GM23248 (cell line): Measurements from ENCODE around the gene THADA. TPM values are rescaled to one million over a fixed set of nuclear protein-coding genes. Genes with fewer than 3 reads are reported as not detected.

Source experiments
- DNase-seq: peaks from one replicate; pipeline ENCODE4 v3.0.0-alpha.2; 2015
- H2AFZ ChIP-seq: fragments of 200-600 bp; sonication (generic); 2 replicates; pipeline ENCODE4 v1.6.1; 2016; ENCODE audit warnings: antibody characterized with exemption
- H3F3A ChIP-seq: fragments of 200-600 bp; sonication (generic); 2 replicates; pipeline ENCODE4 v1.6.1; 2016; ENCODE audit warnings: mild to moderate bottlenecking, antibody characterized with exemption, mixed run types; ENCODE audit not compliant: insufficient read depth
- H3K27ac ChIP-seq: fragments of 200-600 bp; sonication (generic); 2 replicates; pipeline ENCODE4 v1.5.1; 2016; ENCODE audit warnings: mild to moderate bottlenecking
- H3K27me3 ChIP-seq: fragments of 200-600 bp; sonication (generic); replicated peaks from 2 replicates; pipeline ENCODE4 v1.6.1; 2016; ENCODE audit warnings: mild to moderate bottlenecking; ENCODE audit not compliant: insufficient read depth
- H3K36me3 ChIP-seq: fragments of 200-600 bp; sonication (generic); 2 replicates; pipeline ENCODE4 v1.6.1; 2016; ENCODE audit warnings: low read depth, mild to moderate bottlenecking
- H3K4me1 ChIP-seq: fragments of 200-600 bp; sonication (generic); 2 replicates; pipeline ENCODE4 v1.6.1; 2016; ENCODE audit warnings: mild to moderate bottlenecking; ENCODE audit not compliant: insufficient read depth
- H3K4me2 ChIP-seq: fragments of 200-600 bp; sonication (generic); one replicate; pipeline ENCODE4 v1.6.1; 2016; ENCODE audit warnings: mild to moderate bottlenecking; ENCODE audit not compliant: unreplicated experiment
- H3K4me3 ChIP-seq: fragments of 200-600 bp; sonication (generic); 2 replicates; pipeline ENCODE4 v1.5.1; 2016; ENCODE audit warnings: mild to moderate bottlenecking
- H3K79me2 ChIP-seq: fragments of 200-600 bp; sonication (generic); 2 replicates; pipeline ENCODE4 v1.6.1; 2016; ENCODE audit warnings: mild to moderate bottlenecking; ENCODE audit not compliant: insufficient read depth
- H3K9ac ChIP-seq: fragments of 200-600 bp; sonication (generic); 2 replicates; pipeline ENCODE4 v1.6.1; 2016; ENCODE audit warnings: mild to moderate bottlenecking
- H3K9me2 ChIP-seq: fragments of 200-600 bp; sonication (generic); 2 replicates; pipeline ENCODE4 v1.6.1; 2016; ENCODE audit warnings: mixed run types, mild to moderate bottlenecking, moderate library complexity; ENCODE audit not compliant: insufficient read depth
- H3K9me3 ChIP-seq: fragments of 200-600 bp; sonication (generic); one replicate; pipeline ENCODE4 v1.6.1; 2017; ENCODE audit warnings: low read depth
- H4K20me1 ChIP-seq: fragments of 200-600 bp; sonication (generic); 2 replicates; pipeline ENCODE4 v1.6.0; 2016; ENCODE audit not compliant: insufficient read depth
- EZH2 ChIP-seq: fragments of 200-600 bp; sonication (generic); IDR thresholded peaks from 2 replicates; pipeline ENCODE4 v1.6.1; 2018; ENCODE audit warnings: antibody characterized with exemption, mild to moderate bottlenecking; ENCODE audit not compliant: insufficient read depth, poor library complexity, severe bottlenecking
- EZH2phosphoT487 ChIP-seq: fragments of 200-600 bp; sonication (generic); IDR thresholded peaks from 2 replicates; pipeline ENCODE4 v1.6.1; 2018; ENCODE audit warnings: antibody characterized with exemption, moderate library complexity, mild to moderate bottlenecking, low read depth; ENCODE audit not compliant: insufficient read depth
- WGBS, 2 experiments: methylation state at CpG; one replicate each; pipeline ENCODE4 v1.1.6; 2015 to 2017; ENCODE audit warnings: low lambda C conversion rate in 2 of 2, low coverage in 1 of 2; ENCODE audit errors: missing lambda C conversion rate in 2 of 2; 5-methylcytosine and 5-hydroxymethylcytosine counted together
- in situ Hi-C: fragments of 300-500 bp; cut with MboI; formaldehyde crosslinking; loops from 2 replicates; pipeline ENCODE4 v1.15.0; 2020
- polyA plus RNA-seq: library from polyadenylated mRNA; unstranded; fragments of >200 nt; fragmentation: Nextera tagmentation; extraction: Ambion mirVana; gene quantifications from 2 replicates; pipeline ENCODE4 v1.2.1, GENCODE V29; 2016
- total RNA-seq: library from RNA; depleted of rRNA; stranded (reverse); fragments of >200 nt; shearing (Covaris generic); gene quantifications from 2 replicates; pipeline ENCODE4 v1.2.3, GENCODE V29; 2014

THADA gene
- total and polyA plus RNA-seq, 2 experiments from 2014 or later = 14.1 to 15.8 TPM

DNA sequence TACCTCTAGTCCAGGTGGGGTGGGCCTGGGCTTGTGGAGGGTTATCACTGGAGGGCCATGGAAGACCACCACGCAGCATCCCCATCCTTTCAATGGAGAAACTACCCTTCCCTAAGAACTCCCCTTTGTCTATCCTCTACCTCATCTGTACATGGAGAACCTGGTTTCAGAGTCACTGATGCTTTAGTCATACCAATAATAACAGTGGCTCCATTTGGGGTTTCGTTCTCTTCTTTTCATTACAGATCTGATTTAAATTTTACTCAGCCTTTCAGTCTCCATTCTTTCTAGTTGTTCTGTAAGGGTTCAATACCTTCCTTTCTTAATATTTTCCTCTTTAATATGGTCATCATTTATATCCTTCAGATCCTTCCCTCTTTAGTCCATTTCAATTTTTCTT lies 314.8 kb downstream of the THADA start:
- no peak for TF ChIP-seq EZH2phosphoT487
- TF ChIP-seq EZH2 = no peak
- no peaks in the 10 kb centered on the region for H3K27me3 ChIP-seq
- WGBS, 2 experiments = 78 to 83% methylated on average over 2 of the region's 2 CpGs

DNA sequence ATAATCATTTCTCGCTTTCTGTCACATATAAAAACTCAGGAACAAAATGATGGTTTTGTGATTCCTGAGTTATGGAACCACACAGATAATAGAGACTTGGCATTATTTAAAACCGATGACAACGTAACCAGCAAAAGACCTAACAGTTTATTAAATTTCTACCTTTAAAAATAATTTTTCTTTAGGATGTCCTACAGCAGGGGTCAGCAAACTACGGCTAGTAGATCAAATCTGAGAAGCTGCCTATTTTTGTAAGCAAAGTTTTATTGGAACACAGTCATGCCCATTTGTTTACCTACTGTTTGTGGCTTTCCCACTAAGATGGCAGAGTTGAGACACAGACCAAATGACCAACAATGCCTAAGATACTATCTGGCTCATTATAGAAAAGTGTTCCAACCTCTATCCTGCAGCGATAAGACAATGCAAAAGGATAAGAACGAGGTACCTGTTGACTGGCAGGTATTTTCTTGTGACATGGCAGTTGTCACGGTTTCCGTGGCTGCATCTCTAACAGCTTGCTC lies 316.5 kb downstream of the THADA start:
- H3K36me3 ChIP-seq = 0 out of 2 replicates have a peak, but pooled peaks cover 7% of the 10 kb centered on the region
- no peaks in the 10 kb centered on the region for H3K79me2 ChIP-seq
- H3F3A ChIP-seq = peaks cover 2% of the 10 kb centered on the region
- H4K20me1 ChIP-seq = no peaks in the 10 kb centered on the region
- H2AFZ ChIP-seq = no peak overlapping the region
- TF ChIP-seq EZH2 (no peak), EZH2phosphoT487 (no peak)
- H3K9me2 ChIP-seq = no peaks in the 10 kb centered on the region
- WGBS, 2 experiments = 96 to 98% methylated on average over 8 of the region's 8 CpGs
- H3K4me3 ChIP-seq = no peak overlapping the region
- DNase-seq = no peak
- no peaks in the 10 kb centered on the region for H3K27me3 ChIP-seq
- H3K4me2 ChIP-seq = no peak overlapping the region
- in situ Hi-C loops = no loop called here
- H3K9ac ChIP-seq = no peak overlapping the region
- H3K27ac ChIP-seq = no peak overlapping the region
- no peaks in the 10 kb centered on the region for H3K9me3 ChIP-seq
- H3K4me1 ChIP-seq = peaks cover 11% of the 10 kb centered on the region; the same call in 1 of the 2 replicates

More for the DNA sequence above, 314.8 kb downstream of the THADA start:
- DNase-seq = no peak
- Histone ChIP-seq H3K4me3 (no peak overlapping the region), H3K36me3 (peaks cover 7% of the 10 kb centered on the region; the same call in 1 of the 2 replicates), H3K9me3 (no peaks in the 10 kb centered on the region), H3K4me1 (peaks cover 10% of the 10 kb centered on the region; the same call in 1 of the 2 replicates), H3K9me2 (no peaks in the 10 kb centered on the region), H3K4me2 (no peak overlapping the region), H4K20me1 (no peaks in the 10 kb centered on the region), H3K79me2 (no peaks in the 10 kb centered on the region), H3F3A (no peaks in the 10 kb centered on the region), H3K27ac (no peak overlapping the region), H3K9ac (no peak overlapping the region), H2AFZ (no peak overlapping the region)
- in situ Hi-C loops = no loop called here

DNA sequence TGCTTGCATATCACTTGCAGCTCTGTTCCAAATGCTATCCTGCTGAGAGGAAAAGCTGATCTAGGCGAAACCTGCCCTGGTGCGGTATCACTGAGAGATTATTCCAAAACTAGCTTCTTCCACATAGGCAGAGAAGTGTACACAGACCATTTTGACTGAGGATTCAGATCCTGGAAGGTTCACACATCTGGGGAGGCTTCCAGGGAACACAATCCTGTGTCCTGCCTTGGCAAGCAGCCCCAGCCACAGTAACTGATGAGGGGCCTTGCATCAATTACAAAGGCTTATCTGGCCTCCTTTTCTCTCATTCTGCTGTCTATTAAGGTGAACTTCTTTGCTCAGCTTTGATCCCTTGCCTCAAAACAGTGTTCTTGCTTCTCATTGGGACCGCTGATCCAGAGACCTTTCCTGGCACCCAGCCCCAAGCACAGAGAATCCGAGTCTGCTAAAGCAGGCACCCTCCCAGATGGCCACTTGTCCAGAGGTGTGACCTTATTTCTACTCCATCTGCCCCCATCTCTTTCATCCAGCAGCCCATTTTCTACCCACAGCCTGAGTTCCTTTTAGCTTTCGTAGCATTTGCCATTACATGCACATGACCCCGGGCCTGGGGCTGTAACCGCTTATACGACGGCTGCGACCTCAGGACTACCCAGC lies 317.1 kb downstream of the THADA start:
- Histone ChIP-seq H3F3A (peaks cover 9% of the 10 kb centered on the region), H3K9me2 (no peaks in the 10 kb centered on the region), H2AFZ (no peak overlapping the region), H3K9me3 (no peaks in the 10 kb centered on the region), H3K9ac (no peak overlapping the region), H3K27me3 (no peaks in the 10 kb centered on the region), H3K4me2 (no peak overlapping the region), H3K4me1 (peaks cover 18% of the 10 kb centered on the region), H3K27ac (no peak overlapping the region), H3K4me3 (no peak overlapping the region), H3K36me3 (0 out of 2 replicates have a peak, but pooled peaks cover 7% of the 10 kb centered on the region), H3K79me2 (no peaks in the 10 kb centered on the region), H4K20me1 (no peaks in the 10 kb centered on the region)
- no peak for DNase-seq
- TF ChIP-seq EZH2phosphoT487 = no peak
- no peak for TF ChIP-seq EZH2
- in situ Hi-C loops = no loop called here
- WGBS, 2 experiments = 89% methylated on average over 10 of the region's 10 CpGs

DNA sequence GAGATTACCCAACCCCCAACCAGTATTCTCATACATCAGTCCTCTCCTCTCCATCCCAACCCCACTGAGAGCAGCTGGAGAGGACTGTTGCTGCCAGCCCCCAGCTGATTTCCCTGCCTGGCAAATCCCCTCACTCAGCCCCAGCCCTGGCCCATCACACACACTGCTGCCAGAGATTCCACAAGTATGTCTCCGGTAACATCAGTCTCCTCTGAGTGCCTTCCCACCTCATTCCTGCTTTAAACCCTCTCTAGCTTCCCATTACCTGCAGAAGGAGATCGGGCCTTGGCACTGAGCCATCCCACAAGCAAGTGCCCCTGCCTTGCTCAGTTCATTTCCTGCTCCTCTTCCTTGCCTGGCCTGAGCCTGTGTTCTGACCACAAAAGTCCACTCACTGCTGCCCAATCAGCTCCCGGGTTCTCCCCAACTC lies 318.9 kb downstream of the THADA start:
- 0 out of 2 replicates have a peak, but pooled peaks cover 7% of the 10 kb centered on the region for H3K36me3 ChIP-seq
- WGBS, 2 experiments = 63 to 65% methylated on average over 3 of the region's 3 CpGs
- TF ChIP-seq EZH2phosphoT487 (no peak), EZH2 (no peak)
- H3K9ac ChIP-seq = no peak overlapping the region
- H3F3A ChIP-seq = peaks cover 17% of the 10 kb centered on the region
- no peaks in the 10 kb centered on the region for H3K9me3 ChIP-seq
- H3K4me3 ChIP-seq = no peak overlapping the region
- in situ Hi-C loops = no loop called here
- H3K4me1 ChIP-seq = peaks cover 27% of the 10 kb centered on the region
- no peak overlapping the region for H3K27ac ChIP-seq
- DNase-seq = no peak
- H4K20me1 ChIP-seq = no peaks in the 10 kb centered on the region
- no peaks in the 10 kb centered on the region for H3K27me3 ChIP-seq
- H2AFZ ChIP-seq = no peak overlapping the region
- H3K9me2 ChIP-seq = no peaks in the 10 kb centered on the region
- H3K79me2 ChIP-seq = no peaks in the 10 kb centered on the region
- H3K4me2 ChIP-seq = no peak overlapping the region
